ENCODE results near the gene ZNF593OS.
A peak's percentile ranks its signal among the peaks of the same experiment; 100 is the strongest.

ZNF593OS gene

DNA sequence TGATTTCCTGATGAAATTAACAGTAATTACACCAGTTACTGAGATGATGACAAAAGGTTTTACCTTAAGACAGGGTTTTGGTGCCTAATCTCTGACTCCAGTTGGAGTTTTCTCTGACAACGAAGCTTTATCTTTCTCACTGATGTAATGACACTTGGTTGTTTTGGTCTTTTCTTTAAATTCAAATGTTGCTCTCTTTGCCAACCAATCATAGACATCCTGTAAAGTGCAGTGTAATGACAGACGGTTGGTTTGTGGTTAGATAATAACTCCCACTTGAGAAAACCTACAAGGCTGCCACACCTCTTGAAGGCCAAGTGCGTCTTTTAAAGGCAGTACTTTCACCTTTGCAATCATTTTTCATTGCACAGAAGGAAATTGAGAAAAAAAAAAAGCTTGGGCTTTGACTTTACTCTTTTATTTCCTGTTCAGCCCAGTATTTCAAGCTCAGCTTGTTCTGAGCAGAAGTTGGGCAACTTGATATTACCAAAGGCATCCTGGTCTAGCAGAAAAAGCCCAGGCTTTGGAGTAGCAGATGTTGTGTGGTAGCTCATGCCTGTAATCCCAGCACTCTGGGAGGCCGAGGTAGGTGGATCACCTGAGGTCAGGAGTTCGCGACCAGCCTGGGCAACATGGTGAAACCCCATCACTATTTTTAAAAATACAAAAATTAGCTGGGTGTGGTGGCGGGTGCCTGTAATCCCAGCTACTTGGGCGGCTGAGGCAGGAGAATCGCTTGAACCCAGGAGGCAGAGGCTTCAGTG is 45.1 kb downstream of the ZNF593OS start:
- DNase-seq (ENCODE audit: low spot score): peak; percentile 30

DNA sequence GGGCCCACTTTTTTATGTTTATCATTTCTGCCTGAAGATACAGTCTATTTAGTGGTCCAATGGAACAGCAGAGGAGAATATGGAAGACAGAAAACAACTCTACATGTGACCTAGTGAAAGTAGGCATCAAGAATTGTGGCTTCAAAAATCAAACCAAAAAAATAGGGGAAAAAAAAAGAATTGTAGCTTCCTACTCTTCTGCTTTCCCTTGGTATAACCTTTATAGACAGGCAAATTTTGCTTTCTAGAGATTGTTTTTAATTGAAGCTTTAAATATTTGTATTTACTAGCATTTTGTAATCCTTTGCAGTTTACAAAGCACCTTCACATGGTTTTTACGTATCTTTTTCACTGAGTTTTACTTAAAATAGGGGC is 45.7 kb downstream of the ZNF593OS start:
- no peak for DNase-seq (ENCODE audit: low spot score)

DNA sequence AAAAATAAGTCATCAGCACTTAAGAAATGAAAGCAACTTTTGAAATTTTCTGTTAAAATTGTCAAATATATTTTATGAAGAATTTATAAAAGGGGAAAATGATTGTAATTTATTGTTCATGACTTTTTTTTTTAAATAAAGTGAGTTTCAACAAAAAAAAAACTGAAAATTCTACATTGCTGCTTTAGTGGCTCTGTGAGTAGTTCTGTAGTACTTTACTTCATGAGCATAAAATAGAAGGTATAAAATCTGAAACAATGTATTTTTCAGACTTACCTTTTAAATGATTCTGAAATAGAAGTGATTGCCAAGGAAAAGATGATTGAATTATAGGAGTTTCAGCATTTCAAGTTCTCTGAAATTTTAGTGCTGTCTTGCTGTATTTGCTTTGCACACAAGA is 46.2 kb downstream of the ZNF593OS start:
- DNase-seq (ENCODE audit: low spot score): no peak

DNA sequence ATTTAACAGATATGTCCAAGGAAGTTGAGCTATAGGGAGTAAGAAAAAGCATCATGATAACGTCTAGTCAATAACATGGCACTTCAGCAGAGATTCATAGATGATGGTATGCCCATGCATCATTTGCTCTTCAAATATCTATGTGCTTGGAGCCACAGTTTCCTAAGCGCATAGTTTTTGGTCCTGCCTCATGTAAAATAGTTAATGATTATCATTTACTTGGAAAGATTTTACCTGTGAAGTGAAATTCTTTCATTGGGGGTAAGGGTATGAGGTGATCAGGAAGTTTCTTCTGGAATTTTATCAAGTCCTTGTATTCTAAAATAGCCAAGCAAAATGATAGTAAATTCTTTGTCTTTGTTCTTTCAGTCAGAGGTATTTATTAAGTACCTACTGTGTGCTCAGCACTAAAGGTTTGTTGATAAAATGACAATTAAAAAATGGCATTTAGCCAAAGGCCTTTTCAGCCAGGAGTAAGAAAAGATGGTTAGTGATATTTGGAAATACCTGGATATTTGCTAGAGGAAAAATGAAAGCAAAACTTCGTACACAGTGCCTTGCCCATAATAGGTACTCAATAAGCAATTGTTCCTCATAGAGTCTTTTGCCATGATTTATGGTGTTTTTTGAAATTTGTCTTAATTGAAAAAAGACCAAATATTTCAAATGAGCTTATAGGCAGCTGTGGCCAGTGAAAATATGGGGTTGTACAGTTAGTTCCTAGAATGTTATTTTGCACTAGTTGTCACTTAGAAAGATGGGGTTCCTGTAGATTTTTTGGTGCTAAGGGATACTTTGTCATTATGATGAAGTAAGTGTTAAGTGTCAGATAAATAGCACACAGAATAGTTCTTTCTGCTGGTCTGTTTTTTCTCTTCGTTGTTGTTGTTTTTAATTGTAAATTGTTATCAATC is 47.0 kb downstream of the ZNF593OS start:
- peak; percentile 62 for DNase-seq (ENCODE audit: low spot score)

DNA sequence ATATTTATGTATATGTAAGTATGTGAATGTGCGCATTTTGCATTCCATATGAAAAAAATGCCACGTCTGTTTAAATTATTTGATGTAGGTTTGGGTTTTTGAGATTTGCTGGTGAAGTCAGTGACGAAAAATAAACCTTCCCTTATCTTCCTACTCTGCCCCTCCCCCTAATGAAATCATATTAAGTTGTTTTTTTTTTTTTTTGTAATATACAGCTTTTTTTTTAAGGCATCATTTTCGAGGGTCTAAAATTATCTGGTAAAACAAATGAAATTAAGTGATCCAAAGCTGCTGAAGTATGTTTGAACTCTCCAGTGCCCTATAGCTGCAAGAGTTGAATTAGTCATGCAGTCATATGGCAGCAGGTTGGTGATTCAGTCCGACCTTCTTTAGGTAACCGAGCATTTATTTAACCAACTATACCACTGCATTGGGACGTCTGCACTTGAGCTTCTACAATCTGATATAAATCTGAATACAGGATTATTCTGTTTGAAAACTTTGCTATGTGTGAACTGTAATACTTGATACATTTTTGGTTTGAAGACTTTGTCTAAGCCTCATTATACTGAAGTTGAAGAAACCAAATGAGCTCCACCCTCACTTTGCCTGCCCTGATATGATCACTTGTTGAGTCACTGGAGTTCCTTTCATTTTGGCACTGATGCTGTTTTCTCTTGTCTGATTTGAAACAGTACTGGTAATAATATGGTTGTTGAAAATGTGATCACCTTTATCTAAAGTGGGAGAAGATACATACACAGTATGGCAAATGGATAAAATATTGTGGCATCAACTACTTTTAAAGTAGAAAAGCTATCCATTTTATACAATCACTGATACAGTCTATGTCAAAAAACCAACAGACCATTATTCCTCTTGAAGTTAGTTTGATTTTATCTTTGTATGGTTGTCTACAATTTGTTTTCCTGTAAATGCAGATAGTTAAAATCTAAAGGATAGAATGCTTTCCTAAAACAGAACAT is 48.4 kb downstream of the ZNF593OS start:
- DNase-seq (ENCODE audit: low spot score): peak; percentile 57

DNA sequence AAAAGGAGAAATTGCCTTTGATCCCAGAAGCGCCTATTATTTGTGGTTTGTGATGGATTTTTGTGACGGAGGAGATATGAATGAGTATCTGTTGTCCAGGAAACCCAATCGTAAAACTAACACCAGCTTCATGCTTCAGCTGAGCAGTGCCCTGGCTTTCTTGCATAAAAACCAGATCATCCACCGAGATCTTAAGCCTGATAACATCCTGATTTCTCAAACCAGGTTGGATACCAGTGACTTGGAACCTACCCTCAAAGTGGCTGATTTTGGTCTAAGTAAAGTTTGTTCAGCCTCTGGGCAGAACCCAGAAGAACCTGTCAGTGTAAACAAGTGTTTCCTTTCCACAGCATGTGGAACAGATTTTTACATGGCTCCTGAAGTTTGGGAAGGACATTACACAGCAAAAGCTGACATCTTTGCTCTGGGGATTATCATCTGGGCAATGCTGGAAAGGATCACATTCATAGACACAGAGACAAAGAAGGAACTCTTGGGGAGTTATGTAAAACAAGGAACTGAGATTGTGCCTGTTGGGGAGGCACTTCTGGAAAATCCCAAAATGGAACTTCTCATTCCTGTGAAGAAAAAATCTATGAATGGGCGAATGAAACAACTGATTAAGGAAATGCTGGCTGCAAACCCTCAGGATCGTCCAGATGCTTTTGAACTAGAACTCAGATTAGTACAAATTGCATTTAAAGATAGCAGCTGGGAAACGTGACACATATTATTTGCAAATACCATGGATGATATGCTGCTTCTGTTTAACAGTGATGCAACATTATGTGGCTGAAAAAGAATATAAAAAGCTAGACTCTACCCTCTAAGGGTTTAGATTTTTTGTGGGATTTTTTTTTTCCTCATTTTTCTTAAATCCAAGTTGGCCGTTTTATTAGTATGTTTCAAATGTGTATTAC is 49.5 kb downstream of the ZNF593OS start:
- peak; percentile 31 for DNase-seq (ENCODE audit: low spot score)

DNA sequence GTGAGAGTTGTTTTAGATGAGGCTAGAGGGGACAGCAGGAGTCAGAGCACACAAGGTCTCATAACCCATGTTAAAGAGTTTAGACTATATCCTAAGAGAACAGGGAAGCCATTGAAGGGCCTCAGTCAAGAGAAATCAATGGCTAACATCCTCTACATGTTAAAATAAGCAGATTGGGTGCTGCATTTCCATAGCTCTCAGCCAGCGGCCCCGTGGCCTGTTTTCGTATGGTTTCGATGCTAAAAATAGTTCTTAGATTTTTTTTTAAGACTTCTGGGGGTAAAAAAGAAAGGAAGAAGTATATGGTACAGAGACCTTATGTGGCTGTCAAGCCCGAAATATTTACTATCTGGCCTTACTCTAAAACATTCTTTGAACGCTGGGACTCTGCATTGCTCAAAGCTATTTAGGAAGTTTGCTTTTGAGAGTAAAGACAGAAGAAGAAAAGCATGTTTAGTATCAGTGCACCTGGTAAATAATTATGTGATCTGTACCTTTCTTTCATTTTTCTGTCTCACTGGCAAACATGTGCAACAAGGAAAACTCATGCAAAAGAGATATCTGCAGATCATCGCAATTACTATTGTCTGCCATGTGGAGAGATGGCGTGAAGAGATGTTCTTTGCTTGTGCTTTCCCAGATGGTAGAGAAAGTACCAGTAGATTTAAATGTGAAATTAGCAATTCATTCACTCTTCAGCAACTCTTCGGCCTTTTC is 51.6 kb downstream of the ZNF593OS start:
- DNase-seq (ENCODE audit: low spot score): no peak
